Loucy (cell line): ENCODE measurements around the gene FALEC.

ENCODE experiments used
- H2AFZ ChIP-seq: fragments of 200-600 bp; sonication (generic); 2 replicates; pipeline ENCODE4 v1.6.0; 2016; ENCODE audit warnings: antibody characterized with exemption, mild to moderate bottlenecking, low read length, moderate library complexity
- H3F3A ChIP-seq: fragments of 200-600 bp; 2 replicates; pipeline ENCODE4 v1.6.0; 2016; ENCODE audit warnings: antibody characterized with exemption, low read depth, mild to moderate bottlenecking
- H3K27me3 ChIP-seq: fragments of 200-600 bp; sonication (generic); 2 replicates; pipeline ENCODE4 v1.6.1; 2014; ENCODE audit warnings: low read length, mild to moderate bottlenecking; ENCODE audit not compliant: insufficient read depth, poor library complexity, severe bottlenecking
- H3K36me3 ChIP-seq: fragments of 200-600 bp; sonication (generic); 2 replicates; pipeline ENCODE4 v1.6.1; 2016; ENCODE audit warnings: low read length; ENCODE audit not compliant: insufficient read depth
- H3K4me1 ChIP-seq: fragments of 200-600 bp; sonication (generic); 2 replicates; pipeline ENCODE4 v1.5.1; 2014; ENCODE audit warnings: low read length, mild to moderate bottlenecking; ENCODE audit not compliant: insufficient read depth, poor library complexity, severe bottlenecking
- H3K4me2 ChIP-seq: fragments of 200-600 bp; sonication (generic); 2 replicates; pipeline ENCODE4 v1.6.0; 2014; ENCODE audit warnings: antibody characterized with exemption, low read length, low read depth, mild to moderate bottlenecking; ENCODE audit not compliant: poor library complexity, severe bottlenecking
- H3K4me3 ChIP-seq: fragments of 200-600 bp; sonication (generic); 2 replicates; pipeline ENCODE4 v1.5.1; 2014; ENCODE audit warnings: low read length, mild to moderate bottlenecking, mixed read lengths; ENCODE audit not compliant: poor library complexity, severe bottlenecking
- H3K79me2 ChIP-seq: fragments of 200-600 bp; sonication (generic); 2 replicates; pipeline ENCODE4 v1.6.1; 2014; ENCODE audit warnings: low read length; ENCODE audit not compliant: insufficient read depth
- H3K9ac ChIP-seq: fragments of 200-600 bp; sonication (generic); 2 replicates; pipeline ENCODE4 v1.6.0; 2014; ENCODE audit warnings: mild to moderate bottlenecking, low read depth, low read length, moderate library complexity; ENCODE audit not compliant: poor library complexity, severe bottlenecking
- H3K9me2 ChIP-seq: fragments of 200-600 bp; sonication (generic); replicated peaks from 2 replicates; pipeline ENCODE4 v1.6.1; 2016; ENCODE audit warnings: low read depth, low read length, mixed read lengths
- H3K9me3 ChIP-seq: fragments of 200-600 bp; sonication (generic); 2 replicates; pipeline ENCODE4 v1.6.1; 2014; ENCODE audit warnings: mild to moderate bottlenecking, antibody characterized with exemption, low read length, low read depth; ENCODE audit not compliant: insufficient read depth
- H4K20me1 ChIP-seq: fragments of 200-600 bp; sonication (generic); 2 replicates; pipeline ENCODE4 v1.6.0; 2014; ENCODE audit warnings: antibody characterized with exemption, low read length, mild to moderate bottlenecking; ENCODE audit not compliant: insufficient read depth, poor library complexity, severe bottlenecking
- EZH2phosphoT487 ChIP-seq: fragments of 200-600 bp; IDR thresholded peaks from 2 replicates; pipeline ENCODE4 v1.6.1; 2018; ENCODE audit warnings: antibody characterized with exemption, mild to moderate bottlenecking, moderate library complexity, borderline replicate concordance
- TF ChIP-seq, protein P1 (sequence below): fragments of 200-600 bp; sonication (generic); conservative IDR thresholded peaks from 2 replicates; pipeline ENCODE4 v1.5.1; 2014; ENCODE audit warnings: mild to moderate bottlenecking, antibody characterized with exemption, low read length

FALEC gene

DNA sequence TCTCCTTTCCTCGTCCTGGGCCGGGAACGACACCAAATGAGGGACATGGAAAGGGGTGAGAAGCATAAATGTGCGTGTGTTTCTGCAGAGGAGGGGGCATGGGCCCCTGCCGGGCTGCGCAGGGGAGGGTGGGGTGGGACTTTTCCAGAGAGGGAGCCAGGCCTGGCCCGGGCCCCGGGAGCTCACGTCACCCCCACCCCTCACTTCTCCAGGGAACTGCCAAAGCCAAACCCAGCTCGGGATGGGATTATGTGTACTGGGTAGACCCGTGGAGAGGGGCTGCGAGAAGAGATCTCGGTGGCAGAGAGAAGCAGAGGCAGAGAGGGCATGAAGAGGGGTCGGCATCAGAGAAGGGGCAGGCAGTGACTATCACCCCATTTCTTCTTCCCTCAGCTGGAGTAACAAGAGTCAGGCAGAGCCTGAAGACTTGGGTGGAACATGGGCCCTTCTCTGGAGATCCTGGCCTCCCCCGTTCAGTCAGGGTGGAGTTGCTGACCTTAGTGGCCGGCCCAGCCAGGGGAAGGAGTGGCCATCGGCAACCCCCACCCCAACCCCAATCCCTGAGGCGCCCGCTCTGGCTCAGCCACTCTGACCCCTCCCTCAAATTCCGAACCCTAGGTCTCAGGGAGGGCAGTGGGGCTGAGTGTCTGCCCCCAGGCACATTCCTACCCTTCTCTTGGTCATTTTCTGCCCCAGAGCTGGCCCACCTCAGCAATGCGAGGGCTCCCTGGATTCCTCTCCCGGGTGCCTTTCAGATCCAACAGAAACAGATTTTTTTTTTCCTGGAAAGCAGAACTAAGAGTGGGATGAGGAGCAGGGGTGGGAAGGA is 34.9 kb downstream of the FALEC start:
- Histone ChIP-seq H3K4me1 (no peaks in the 10 kb centered on the region), H3K79me2 (no peaks in the 10 kb centered on the region), H3K9me2 (no peaks in the 10 kb centered on the region), H3K9me3 (no peaks in the 10 kb centered on the region), H3K9ac (no peak overlapping the region), H2AFZ (no peak overlapping the region), H4K20me1 (no peaks in the 10 kb centered on the region), H3K4me2 (no peak overlapping the region), H3K27me3 (no peaks in the 10 kb centered on the region), H3K36me3 (no peaks in the 10 kb centered on the region), H3K4me3 (no peak overlapping the region), H3F3A (no peaks in the 10 kb centered on the region)
- TF ChIP-seq, protein P1, sequence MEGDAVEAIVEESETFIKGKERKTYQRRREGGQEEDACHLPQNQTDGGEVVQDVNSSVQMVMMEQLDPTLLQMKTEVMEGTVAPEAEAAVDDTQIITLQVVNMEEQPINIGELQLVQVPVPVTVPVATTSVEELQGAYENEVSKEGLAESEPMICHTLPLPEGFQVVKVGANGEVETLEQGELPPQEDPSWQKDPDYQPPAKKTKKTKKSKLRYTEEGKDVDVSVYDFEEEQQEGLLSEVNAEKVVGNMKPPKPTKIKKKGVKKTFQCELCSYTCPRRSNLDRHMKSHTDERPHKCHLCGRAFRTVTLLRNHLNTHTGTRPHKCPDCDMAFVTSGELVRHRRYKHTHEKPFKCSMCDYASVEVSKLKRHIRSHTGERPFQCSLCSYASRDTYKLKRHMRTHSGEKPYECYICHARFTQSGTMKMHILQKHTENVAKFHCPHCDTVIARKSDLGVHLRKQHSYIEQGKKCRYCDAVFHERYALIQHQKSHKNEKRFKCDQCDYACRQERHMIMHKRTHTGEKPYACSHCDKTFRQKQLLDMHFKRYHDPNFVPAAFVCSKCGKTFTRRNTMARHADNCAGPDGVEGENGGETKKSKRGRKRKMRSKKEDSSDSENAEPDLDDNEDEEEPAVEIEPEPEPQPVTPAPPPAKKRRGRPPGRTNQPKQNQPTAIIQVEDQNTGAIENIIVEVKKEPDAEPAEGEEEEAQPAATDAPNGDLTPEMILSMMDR = no peak
- TF ChIP-seq EZH2phosphoT487 = no peak

- Histone ChIP-seq H3F3A (no peaks in the 10 kb centered on the region), H3K9me2 (no peaks in the 10 kb centered on the region), H2AFZ (no peak overlapping the region), H3K4me1 (no peaks in the 10 kb centered on the region), H3K9me3 (no peaks in the 10 kb centered on the region), H3K27me3 (no peaks in the 10 kb centered on the region), H3K79me2 (no peaks in the 10 kb centered on the region), H4K20me1 (no peaks in the 10 kb centered on the region), H3K36me3 (no peaks in the 10 kb centered on the region), H3K9ac (no peak overlapping the region), H3K4me2 (no peak overlapping the region), H3K4me3 (no peak overlapping the region)
- TF ChIP-seq, protein P1 = no peak
- no peak for TF ChIP-seq EZH2phosphoT487
Measured at GRCh38 chr1:150551051-150551783, 35.7 kb downstream of the FALEC start.

DNA sequence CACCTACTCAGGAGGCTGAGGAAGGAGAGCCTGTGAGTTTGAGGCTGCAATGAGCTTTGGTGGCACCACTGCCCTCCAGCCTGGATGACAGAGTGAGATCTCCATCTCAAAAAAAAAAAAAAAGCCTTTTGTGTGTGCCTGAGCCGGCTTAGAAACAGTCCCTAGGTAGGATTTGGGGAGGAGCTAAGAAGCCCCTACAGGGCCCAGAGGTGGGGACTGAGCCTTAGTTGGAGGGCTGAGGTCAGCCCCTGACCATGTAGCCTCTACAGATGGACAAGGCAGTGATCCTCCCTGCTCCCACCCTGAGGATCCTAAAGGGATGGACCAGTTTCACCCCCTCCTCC is 36.2 kb downstream of the FALEC start:
- Histone ChIP-seq H3K4me1 (no peaks in the 10 kb centered on the region), H3K36me3 (no peaks in the 10 kb centered on the region), H3K4me2 (no peak overlapping the region), H3F3A (no peaks in the 10 kb centered on the region), H3K9me3 (no peaks in the 10 kb centered on the region), H4K20me1 (no peaks in the 10 kb centered on the region), H3K27me3 (no peaks in the 10 kb centered on the region), H3K9me2 (no peaks in the 10 kb centered on the region), H2AFZ (no peak overlapping the region), H3K4me3 (no peak overlapping the region), H3K79me2 (no peaks in the 10 kb centered on the region), H3K9ac (no peak overlapping the region)
- TF ChIP-seq, protein P1 = no peak
- no peak for TF ChIP-seq EZH2phosphoT487
